HEK293 (cell line): Measurements from ENCODE around the gene TMEM263.

Experiments
- ELK4 ChIP-seq: IDR thresholded peaks from 2 replicates; pipeline ENCODE4 v1.6.1; 2011; ENCODE audit warnings: mild to moderate bottlenecking, low read depth, low read length, borderline replicate concordance
- PRDM1 ChIP-seq: fragments of 450-650 bp; formaldehyde crosslinking; IDR thresholded peaks from 2 replicates; pipeline ENCODE4; 2016; ENCODE audit warnings: missing biosample characterization, missing genetic modification characterization
- ZNF521 ChIP-seq: fragments of 450-650 bp; formaldehyde crosslinking; IDR thresholded peaks from 2 replicates; pipeline ENCODE4 v1.5.1; 2017; ENCODE audit warnings: missing biosample characterization, mild to moderate bottlenecking, missing genetic modification characterization
- ZNF629 ChIP-seq: fragments of 450-650 bp; formaldehyde crosslinking; IDR thresholded peaks from 2 replicates; pipeline ENCODE4 v1.5.1; 2017; ENCODE audit warnings: missing biosample characterization, missing genetic modification characterization
- ZSCAN30 ChIP-seq: fragments of 450-650 bp; IDR thresholded peaks from 2 replicates; pipeline ENCODE4 v1.5.1; 2018; ENCODE audit warnings: missing biosample characterization, mild to moderate bottlenecking, missing genetic modification characterization, moderate library complexity
- TF ChIP-seq, protein P1 (sequence below): fragments of 450-650 bp; formaldehyde crosslinking; IDR thresholded peaks from 2 replicates; pipeline ENCODE4 v1.5.1; 2016; ENCODE audit warnings: missing biosample characterization, missing genetic modification characterization

DNA sequence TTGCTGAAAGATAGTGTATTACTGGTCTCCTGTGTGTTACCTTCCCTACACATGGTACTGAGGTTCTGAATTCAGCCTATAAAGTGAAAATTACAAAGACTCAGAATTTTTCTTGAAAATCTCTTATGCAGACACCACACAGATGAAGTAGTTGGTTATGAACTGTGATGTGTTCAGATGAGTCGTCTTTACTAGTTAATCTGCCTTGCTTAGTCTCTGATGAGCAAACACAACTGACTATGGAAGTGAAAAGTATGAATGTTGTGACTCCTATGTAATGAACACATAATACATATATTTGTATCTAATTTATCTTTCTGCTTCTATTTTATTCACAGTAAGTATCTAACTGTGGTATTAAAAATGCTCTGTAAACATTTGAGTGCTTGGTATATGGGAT lies 26.5 kb downstream of the TMEM263 start:
- TF ChIP-seq PRDM1 (tag by site-specific recombination) (no peak), ZNF629 (no peak), ZNF521 (no peak), ELK4 (no peak), ZSCAN30 (tag by site-specific recombination) (no peak)
- TF ChIP-seq, protein P1, sequence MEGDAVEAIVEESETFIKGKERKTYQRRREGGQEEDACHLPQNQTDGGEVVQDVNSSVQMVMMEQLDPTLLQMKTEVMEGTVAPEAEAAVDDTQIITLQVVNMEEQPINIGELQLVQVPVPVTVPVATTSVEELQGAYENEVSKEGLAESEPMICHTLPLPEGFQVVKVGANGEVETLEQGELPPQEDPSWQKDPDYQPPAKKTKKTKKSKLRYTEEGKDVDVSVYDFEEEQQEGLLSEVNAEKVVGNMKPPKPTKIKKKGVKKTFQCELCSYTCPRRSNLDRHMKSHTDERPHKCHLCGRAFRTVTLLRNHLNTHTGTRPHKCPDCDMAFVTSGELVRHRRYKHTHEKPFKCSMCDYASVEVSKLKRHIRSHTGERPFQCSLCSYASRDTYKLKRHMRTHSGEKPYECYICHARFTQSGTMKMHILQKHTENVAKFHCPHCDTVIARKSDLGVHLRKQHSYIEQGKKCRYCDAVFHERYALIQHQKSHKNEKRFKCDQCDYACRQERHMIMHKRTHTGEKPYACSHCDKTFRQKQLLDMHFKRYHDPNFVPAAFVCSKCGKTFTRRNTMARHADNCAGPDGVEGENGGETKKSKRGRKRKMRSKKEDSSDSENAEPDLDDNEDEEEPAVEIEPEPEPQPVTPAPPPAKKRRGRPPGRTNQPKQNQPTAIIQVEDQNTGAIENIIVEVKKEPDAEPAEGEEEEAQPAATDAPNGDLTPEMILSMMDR (tag by site-specific recombination), result no peak
